Femur (tissue), 1 donor: ENCODE data around the gene C14orf93.
A peak's percentile ranks its signal among the peaks of the same experiment; 100 is the strongest.

ENCODE experiments used
- DNase-seq: peaks from one replicate; pipeline ENCODE4 v3.0.0-alpha.2; 2017

C14orf93 gene

DNA sequence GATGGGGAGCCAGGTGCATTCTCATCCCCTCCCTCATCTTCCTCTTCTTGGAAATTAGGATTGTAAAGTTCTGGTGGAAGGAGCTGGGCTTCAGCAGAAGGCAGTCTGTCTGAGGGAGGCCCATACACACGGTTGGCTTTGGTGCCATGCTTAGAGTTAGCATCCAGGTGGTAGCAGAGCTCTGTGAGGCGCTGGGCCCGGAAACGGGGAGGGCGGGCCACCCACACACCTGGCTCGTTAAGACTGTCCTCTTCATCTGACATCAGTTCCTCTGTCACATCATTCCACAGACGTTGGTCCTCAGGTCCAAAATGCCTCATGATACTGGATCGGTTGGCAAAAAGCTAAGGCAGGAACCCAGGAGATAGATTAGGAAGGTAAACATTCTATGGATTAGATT, 22.7 kb downstream of the C14orf93 start:
- DNase-seq = no peak

- peak; percentile 92 for DNase-seq
These were observed 23.4 kb downstream of the C14orf93 start for GRCh38 chr14:22986508-22987054.

GRCh38 chr14:22985894-22986507, 23.9 kb downstream of the C14orf93 start:
- no peak for DNase-seq

GRCh38 chr14:22984959-22985658, 24.8 kb downstream of the C14orf93 start:
- no peak for DNase-seq

- peak; percentile 94 for DNase-seq
These were observed 27.3 kb downstream of the C14orf93 start, which contains the start of gene AJUBA for GRCh38 chr14:22982477-22983245. TSS of gene AJUBA (minus strand) at chr14:22982551. CDS start at chr14:22982266, 285 bp downstream.

DNA sequence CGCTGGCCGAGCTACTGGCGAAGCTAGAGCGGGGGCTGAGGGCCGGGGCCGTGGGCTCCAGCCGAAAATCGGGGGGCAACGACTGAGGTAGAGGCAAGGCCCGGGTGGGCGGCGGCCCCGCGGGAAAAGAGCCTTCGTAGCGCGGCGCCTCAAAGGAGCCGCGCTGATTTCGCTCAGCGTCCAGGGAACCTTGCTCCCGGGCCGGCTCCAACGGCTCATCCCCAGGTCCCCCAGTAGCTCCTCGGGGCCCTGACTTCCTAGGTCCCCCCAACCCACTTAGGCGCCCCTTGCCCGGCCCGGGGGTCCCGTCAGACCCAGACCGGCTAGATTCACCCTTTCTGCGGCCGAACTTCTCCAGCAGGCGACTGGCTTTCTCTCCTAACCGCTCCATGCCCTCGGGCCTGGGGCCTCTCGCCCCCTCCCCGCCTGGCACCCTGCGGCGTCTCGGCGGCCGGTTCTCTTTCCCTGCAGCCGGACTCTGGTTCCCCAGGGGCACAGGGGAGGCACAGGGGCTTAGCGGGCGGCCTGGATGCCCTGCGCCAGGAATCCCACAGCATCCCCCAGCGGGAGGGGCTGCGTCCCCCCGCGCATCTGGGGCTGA, 28.0 kb downstream of the C14orf93 start:
- no peak for DNase-seq

GRCh38 chr14:22981090-22981875, 28.7 kb downstream of the C14orf93 start:
- no peak for DNase-seq

DNA sequence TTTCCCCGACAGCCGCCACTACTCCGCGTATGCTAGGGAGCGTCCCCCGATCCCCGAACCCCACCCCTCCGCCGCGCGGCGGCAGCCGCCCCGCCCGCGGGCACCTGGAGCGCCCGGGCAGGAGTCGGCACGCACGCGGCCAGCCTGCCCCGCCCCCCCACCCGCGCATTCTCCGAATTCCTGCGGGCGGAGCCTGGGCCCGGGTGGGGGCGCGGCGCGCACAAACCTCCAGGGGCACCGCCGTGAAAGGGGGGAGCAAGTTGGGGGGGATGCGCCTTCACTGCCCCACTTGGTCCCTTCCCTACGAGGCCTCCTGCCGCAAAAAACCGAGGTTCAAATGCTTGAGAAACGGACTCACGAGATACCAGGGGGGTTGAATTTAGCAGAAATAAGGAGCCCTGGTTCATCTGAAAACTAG, 29.3 kb downstream of the C14orf93 start:
- DNase-seq = peak; percentile 70

DNA sequence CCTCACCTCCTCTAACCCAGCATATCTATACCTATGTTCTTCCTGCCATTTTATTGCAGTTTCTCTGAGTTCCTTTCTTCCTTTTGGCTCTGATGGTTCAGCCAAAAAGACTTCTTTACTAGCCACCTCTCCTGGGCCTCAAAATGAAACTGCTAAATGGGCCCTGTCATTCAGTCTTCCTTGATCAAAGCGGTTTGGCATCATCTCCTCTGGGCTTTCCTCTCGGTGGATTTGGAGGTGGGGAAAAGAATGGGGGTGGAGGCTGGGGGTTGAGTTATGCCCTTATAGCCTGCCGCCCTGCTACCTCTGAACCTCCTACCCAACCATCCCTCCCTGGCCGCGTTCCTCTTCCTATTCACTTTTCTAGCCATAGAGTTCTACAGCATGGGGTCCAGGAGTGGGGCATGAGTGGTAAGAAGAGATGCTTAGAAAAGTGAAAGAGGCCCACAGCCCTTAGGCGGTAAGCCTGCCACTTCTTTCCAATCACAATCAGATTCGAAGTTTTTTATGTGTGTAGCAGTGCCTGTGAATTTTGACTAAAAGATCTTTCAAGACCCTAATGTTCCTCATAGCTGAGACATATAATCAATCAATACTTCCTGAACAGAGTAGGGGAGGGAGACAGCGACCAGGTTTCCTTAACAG, 30.1 kb downstream of the C14orf93 start:
- no peak for DNase-seq

GRCh38 chr14:22978981-22979671, 30.8 kb downstream of the C14orf93 start:
- peak; percentile 60 for DNase-seq

DNA sequence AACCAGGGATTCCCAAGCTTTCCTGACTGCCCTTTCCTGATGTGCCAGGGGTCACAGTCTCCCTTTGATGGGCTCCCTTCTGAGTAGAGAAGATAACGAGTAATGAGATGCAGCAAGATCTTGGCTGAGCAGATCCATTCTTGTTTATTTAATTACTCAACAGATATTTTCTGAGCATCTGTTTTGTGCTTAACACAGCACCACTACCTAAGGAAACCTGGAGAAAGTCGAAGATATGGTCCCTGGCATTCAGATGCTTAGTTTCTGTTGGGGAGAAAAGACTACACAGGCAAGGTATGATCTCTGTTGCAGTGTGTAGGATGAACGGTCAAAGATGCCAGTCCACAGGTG, 31.5 kb downstream of the C14orf93 start:
- DNase-seq = no peak

DNA sequence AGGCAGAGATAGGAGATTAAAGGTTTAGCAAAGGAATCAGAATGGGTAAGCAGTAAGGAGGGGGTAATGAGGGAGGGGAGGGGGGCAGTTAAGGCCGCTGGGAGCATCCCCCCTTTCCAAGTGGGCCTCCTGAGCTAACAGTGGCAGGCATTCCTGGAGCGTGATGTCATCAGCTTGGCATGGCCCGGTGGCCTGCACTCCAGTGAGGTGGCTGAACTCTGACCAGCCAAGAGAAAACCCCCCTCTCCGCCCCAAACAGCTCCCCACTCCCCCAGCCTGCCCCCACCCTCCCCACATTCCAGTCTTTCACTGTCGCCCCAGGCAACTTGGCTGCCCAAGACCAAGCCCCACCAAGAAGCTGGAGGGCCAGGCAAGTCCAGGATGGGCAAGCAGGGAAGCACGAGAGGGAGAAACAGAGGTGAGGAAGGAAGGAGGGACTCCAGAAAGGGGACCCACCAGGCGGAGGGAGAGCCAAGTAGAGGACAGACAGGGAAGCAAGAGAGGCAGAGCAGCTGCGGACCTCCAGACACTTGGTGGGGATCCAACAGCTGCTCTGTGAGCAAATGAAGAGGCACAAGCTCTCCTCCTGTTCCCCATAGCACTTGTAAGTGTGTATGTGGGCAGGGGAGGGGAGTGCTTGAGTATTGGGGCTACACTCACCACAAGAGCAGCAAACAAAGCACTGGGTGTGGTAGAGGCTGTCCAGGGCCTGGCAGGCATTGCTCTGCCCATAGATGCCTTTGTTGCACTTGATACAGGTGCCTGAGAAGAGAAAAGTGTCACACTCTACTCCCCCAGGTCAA, 32.1 kb downstream of the C14orf93 start:
- DNase-seq = peak; percentile 82

DNA sequence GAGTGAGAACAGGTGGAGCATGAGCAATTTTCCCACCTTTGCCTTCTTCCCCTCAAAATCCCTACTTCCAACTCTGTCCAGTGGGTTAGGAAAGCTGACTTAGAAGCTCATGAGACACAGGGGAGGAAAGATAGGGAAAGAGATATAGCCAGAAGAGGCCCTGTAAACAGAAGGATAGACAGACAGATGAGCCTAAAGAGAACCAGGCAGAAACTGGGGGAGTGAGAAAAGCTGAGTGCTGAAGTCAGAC, 32.6 kb downstream of the C14orf93 start:
- no peak for DNase-seq

GRCh38 chr14:22976620-22977433, 33.1 kb downstream of the C14orf93 start:
- DNase-seq = no peak

DNA sequence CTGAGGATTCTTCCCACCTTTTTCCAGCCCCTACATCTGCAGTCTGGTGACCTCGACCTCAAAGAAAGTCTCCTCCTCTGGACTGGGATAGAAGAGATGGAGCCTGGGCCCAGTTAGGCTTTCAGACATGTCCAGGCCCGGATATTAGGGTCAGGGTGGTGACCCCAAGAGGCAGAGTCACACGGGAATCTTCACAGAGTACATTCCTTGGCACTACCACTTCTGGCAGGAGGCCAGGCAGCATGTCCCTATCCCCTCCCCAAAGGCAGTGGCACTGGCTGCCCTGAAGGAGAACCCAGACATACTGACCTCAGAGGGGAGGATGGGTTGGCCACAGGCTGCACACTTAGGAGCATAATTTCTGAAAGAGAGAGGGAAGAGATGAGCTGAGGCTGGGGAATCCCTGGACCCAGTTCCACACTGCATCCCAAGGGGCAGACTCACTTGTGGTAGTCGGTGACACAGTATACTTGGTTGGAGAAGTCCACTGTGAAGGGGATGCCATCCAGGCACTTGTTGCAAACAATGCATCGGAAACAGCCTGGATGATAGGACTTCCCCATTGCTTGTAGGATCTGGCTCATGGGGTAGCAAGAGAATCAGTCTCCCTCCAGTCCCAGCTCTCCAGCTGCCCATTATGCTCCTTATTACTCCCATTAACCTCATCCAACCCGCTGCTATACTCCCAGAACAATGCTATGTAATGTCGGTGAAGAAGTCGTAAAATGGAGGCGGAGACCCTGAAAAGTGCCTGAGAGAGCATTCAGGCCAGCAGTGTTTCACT, 35.2 kb downstream of the C14orf93 start:
- no peak for DNase-seq

- peak; percentile 58 for DNase-seq
These were observed 36.5 kb downstream of the C14orf93 start for GRCh38 chr14:22973217-22974032.

- no peak for DNase-seq
These were observed 37.5 kb downstream of the C14orf93 start for GRCh38 chr14:22972313-22972930.
